GM18873 (cell line): Measurements from ENCODE around the gene SCLY.
"Not testable (repeated sequence)": the region's sequence is repeated elsewhere in the genome, so short reads cannot be mapped to it uniquely, and the experiment has no call there.

Experiments
- ATAC-seq: cut with Tn5 transposase; IDR thresholded peaks from one replicate; pipeline ENCODE4 v1.9.1; 2021; ENCODE audit warnings: mild to moderate bottlenecking, moderate library complexity, moderate number of reproducible peaks; ENCODE audit not compliant: unreplicated experiment, low FRiP score

The SCLY gene

GRCh38 chr2:238106698-238107524 lies 46.1 kb downstream of the SCLY start:
- ATAC-seq = no peak

GRCh38 chr2:238107525-238108422 lies 47.0 kb downstream of the SCLY start:
- ATAC-seq = peak; percentile 55

- ATAC-seq = no peak
Observed at GRCh38 chr2:238108423-238109183, 47.8 kb downstream of the SCLY start.

- no peak for ATAC-seq
Observed at GRCh38 chr2:238113611-238114010, 52.8 kb downstream of the SCLY start.

GRCh38 chr2:238114331-238114841 lies 53.6 kb downstream of the SCLY start:
- no peak for ATAC-seq

GRCh38 chr2:238114851-238115660 lies 54.3 kb downstream of the SCLY start:
- ATAC-seq = no peak

GRCh38 chr2:238115709-238116108 lies 54.9 kb downstream of the SCLY start:
- ATAC-seq = not testable (repeated sequence)

- ATAC-seq = no peak
Observed at GRCh38 chr2:238116298-238117198, 55.7 kb downstream of the SCLY start.

GRCh38 chr2:238117199-238118154 lies 56.7 kb downstream of the SCLY start:
- no peak for ATAC-seq

- ATAC-seq = no peak
Observed at GRCh38 chr2:238119756-238120462, 59.1 kb downstream of the SCLY start.

- no peak for ATAC-seq
Observed at GRCh38 chr2:238120463-238121298, 59.9 kb downstream of the SCLY start.

GRCh38 chr2:238121511-238122286 lies 60.9 kb downstream of the SCLY start:
- ATAC-seq = no peak

GRCh38 chr2:238122287-238123217 lies 61.8 kb downstream of the SCLY start:
- no peak for ATAC-seq
